GM12872 (cell line): Measurements from ENCODE around the gene NUP205.

Experiments
- TF ChIP-seq, protein P1 (sequence below): IDR thresholded peaks from 3 replicates; pipeline ENCODE4 v1.5.1; 2011; ENCODE audit warnings: low read depth, mild to moderate bottlenecking, low read length, moderate library complexity; ENCODE audit not compliant: insufficient read depth

The NUP205 gene

DNA sequence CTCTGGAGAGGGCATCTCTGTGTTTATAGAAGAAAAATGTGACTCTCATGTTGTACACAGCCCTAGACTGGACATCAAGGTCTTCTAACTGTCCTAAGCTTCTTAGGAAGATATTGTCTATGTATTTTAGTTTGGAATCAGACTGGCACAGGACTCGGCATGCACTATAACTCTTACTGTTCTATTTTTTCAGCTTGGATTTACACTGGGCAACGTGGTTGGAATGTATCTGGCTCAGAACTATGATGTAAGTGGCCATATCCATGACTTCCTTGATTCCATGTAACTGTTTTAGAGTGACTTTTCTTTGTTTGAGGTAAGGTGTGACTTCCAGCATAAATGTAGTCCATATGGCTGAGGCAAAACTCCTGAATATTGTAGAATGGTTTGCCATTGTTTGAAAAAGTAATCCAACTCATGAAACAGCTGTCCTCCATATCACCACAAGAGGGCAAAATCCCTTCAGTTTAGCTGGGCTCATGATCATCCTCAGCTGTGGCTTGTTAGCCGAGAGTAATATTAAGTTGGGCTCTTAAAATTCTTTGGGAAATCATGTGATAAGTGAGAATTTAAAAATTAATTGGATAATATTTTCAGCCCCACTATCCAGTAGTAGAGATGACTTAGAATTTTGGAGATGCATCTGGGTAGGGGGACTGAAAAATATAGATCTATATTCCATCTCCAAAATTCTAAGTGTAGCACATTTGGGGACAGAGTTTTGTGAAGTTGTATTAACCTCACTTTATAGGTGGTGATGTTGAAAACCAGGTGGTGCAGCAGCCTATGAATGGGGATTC lies 115.0 kb downstream of the NUP205 start:
- TF ChIP-seq, protein P1, sequence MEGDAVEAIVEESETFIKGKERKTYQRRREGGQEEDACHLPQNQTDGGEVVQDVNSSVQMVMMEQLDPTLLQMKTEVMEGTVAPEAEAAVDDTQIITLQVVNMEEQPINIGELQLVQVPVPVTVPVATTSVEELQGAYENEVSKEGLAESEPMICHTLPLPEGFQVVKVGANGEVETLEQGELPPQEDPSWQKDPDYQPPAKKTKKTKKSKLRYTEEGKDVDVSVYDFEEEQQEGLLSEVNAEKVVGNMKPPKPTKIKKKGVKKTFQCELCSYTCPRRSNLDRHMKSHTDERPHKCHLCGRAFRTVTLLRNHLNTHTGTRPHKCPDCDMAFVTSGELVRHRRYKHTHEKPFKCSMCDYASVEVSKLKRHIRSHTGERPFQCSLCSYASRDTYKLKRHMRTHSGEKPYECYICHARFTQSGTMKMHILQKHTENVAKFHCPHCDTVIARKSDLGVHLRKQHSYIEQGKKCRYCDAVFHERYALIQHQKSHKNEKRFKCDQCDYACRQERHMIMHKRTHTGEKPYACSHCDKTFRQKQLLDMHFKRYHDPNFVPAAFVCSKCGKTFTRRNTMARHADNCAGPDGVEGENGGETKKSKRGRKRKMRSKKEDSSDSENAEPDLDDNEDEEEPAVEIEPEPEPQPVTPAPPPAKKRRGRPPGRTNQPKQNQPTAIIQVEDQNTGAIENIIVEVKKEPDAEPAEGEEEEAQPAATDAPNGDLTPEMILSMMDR, result peak; percentile 74

DNA sequence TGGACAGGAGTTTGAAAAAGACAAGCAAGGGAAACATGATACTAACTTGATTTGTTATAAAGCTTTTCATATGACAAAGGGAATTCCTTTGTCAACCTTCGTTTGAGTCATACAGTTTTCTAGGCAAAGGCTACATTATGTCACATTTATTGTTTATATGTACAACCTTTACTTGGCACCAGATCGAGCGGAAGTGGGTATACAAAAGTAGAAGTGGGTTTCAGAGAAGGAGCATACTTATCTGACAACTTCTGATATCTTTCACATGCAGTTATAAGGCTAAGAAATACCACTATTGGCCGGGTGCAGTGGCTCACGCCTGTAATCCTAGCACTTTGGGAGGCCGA lies 115.6 kb downstream of the NUP205 start:
- TF ChIP-seq, protein P1, result no peak

DNA sequence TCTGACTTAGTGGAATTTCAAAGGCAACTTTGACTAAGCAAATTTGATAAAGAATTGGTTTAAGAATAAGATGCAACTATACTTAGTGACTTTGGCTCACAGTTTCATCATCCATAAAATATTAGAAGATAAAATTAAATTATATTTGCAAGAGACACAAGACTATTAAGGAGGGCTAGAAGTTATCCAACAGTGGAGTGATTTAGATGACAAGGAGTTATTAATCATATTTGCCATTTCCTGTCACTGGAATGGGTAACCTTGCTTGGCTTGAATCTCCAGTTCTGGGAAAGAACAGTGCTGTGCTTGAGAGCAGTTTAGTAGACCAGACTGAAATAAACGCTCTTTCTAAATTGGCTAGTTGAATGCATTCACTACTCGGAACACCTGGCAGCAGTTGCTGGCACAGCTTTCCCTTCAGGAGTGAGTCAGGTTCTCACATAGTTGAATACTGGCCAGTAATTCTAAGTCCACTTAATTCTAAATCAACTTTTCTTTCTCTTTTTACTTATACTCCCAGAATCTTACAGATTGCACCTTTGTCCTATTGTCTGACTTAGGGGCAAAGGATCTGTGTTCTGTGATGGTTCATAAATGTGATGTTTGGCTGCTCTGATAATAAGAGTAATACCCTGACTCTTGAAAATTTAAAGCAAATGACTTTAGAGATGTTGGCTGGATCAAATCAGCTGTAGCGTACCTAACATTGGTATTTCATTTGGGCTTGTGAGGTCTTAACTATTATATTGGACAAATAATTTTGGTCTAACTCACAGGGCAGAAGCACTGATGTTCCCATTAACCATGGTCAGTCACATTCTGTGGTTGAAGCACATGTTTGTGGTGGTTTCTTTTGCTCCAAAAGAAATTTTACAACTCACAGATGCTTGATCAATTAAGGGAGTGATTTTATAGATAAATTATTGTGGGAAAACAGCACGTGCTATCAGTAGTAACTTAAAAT lies 121.2 kb downstream of the NUP205 start:
- TF ChIP-seq, protein P1, result no peak

DNA sequence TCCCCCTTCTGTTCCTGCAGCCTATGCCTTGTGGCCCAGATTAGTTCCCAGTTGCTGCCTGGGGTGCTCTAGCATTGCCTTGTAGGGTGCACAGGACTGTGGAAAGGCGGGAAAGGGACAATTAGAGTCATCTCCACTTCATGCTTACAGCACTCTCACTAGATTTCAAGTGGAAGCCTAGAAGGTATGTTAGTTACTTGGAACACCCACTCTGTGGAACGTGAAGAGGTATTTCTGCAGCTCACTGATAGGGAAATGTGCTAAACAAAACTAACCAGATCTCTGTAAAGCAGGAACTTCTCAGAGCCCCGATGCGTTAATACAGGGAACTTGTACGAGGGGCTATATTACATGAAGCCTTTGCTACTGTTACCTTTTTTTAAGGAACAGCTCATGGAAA lies 124.0 kb downstream of the NUP205 start:
- TF ChIP-seq, protein P1, result no peak

DNA sequence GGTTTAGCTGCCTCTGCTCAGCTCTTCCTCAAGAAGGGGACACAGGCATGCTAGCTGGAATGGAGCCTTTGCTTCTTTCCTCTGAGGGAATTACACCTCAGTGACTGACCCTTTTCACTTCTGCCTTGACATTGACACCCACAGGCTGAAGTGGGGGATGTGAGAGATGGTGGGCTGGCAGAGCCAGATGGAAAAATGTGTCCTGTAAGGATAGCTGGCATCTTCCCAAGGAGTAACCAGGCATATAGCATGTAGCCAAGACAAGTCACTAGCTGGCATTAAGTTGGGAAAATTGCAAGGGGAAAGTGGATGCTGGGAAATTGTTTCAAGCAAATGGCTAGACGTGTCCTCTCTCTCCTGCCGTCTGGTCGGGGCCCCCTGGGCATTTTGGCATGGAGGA lies 124.5 kb downstream of the NUP205 start:
- TF ChIP-seq, protein P1, result no peak

DNA sequence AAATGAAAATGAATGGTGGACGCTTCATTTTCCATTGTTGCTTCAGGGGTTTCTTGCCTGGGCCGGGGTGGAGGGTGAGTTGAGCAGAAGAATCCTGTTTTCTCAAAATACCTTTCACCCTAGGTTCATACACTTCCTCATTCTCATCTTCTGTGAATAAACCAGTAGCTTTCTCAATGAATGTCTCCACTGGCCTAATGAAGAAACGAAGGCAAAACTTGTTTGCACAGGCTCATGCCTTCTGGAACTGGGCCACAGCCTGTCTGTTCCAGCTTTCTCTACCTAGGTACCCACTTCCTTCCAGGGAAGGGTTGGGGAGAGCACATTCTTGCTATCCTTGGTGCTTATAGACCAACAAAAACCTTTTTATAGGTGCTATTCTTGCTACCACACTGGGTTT lies 125.9 kb downstream of the NUP205 start:
- TF ChIP-seq, protein P1, result no peak

DNA sequence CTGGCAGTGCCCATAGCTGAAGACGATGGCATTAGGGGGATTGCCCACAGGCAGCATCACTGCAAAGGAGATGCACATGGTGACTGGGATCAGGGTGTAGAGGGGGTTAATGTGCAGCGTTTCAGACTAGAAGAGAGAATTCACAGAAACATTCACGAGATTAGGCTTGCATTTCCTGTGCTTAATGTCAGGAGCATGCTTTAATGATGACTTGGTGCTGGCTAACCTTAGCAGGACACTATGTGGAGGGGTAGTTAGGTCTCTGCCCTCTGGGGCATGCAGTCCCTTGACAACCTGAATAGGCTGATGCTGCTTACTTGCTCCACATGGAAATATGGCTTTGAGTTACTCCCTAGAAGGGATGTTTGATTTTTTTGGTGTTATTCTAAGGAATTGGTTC lies 126.4 kb downstream of the NUP205 start:
- TF ChIP-seq, protein P1, result no peak
